Hepatocyte (in vitro differentiated cells): ENCODE data around the gene SLC8B1. TPM values are rescaled to one million over a fixed set of nuclear protein-coding genes. Genes with fewer than 3 reads are reported as not detected.
A peak's percentile ranks its signal among the peaks of the same experiment; 100 is the strongest.

Experiments
- DNase-seq: peaks from one replicate; pipeline ENCODE4 v3.0.0-alpha.2; 2016; ENCODE audit warnings: low spot score
- H2AFZ ChIP-seq: fragments of 200-600 bp; sonication (generic); 2 replicates; pipeline ENCODE4 v1.6.0; 2016; ENCODE audit warnings: antibody characterized with exemption, mild to moderate bottlenecking
- H3K27ac ChIP-seq: fragments of 200-600 bp; sonication (generic); 2 replicates; pipeline ENCODE4 v1.5.1; 2016; ENCODE audit warnings: mild to moderate bottlenecking
- H3K27me3 ChIP-seq: fragments of 200-600 bp; sonication (generic); 2 replicates; pipeline ENCODE4 v1.6.1; 2016
- H3K36me3 ChIP-seq: fragments of 200-600 bp; sonication (generic); replicated peaks from 2 replicates; pipeline ENCODE4 v1.5.1; 2016; ENCODE audit warnings: low read depth; ENCODE audit not compliant: insufficient read depth
- H3K4me1 ChIP-seq: fragments of 200-600 bp; sonication (generic); 2 replicates; pipeline ENCODE4 v1.5.1; 2016; ENCODE audit warnings: mild to moderate bottlenecking, moderate library complexity; ENCODE audit not compliant: insufficient read depth
- H3K4me2 ChIP-seq: fragments of 200-600 bp; sonication (generic); 2 replicates; pipeline ENCODE4 v1.6.0; 2016
- H3K4me3 ChIP-seq: fragments of 200-600 bp; sonication (generic); 2 replicates; pipeline ENCODE4 v1.5.1; 2016; ENCODE audit warnings: mild to moderate bottlenecking
- H3K79me2 ChIP-seq: fragments of 200-600 bp; sonication (generic); 2 replicates; pipeline ENCODE4 v1.6.0; 2017; ENCODE audit warnings: mild to moderate bottlenecking
- H3K9me2 ChIP-seq: fragments of 200-600 bp; sonication (generic); replicated peaks from 2 replicates; pipeline ENCODE4 v1.6.0; 2017; ENCODE audit warnings: mild to moderate bottlenecking; ENCODE audit not compliant: insufficient read depth
- H3K9me3 ChIP-seq: fragments of 200-600 bp; sonication (generic); 2 replicates; pipeline ENCODE4 v1.5.1; 2016; ENCODE audit warnings: low read depth, mild to moderate bottlenecking
- H4K20me1 ChIP-seq: fragments of 200-600 bp; sonication (generic); 2 replicates; pipeline ENCODE4 v1.6.0; 2016; ENCODE audit warnings: mild to moderate bottlenecking; ENCODE audit not compliant: insufficient read depth, poor library complexity, severe bottlenecking
- CTCF ChIP-seq: fragments of 200-600 bp; sonication (generic); IDR thresholded peaks from 2 replicates; pipeline ENCODE4 v1.5.1; 2016; ENCODE audit warnings: antibody characterized with exemption, mild to moderate bottlenecking; ENCODE audit not compliant: poor library complexity
- EZH2 ChIP-seq: fragments of 200-600 bp; sonication (generic); IDR thresholded peaks from 2 replicates; pipeline ENCODE4 v1.6.1; 2016; ENCODE audit warnings: antibody characterized with exemption, mild to moderate bottlenecking, borderline replicate concordance
- EZH2phosphoT487 ChIP-seq: fragments of 200-600 bp; sonication (generic); IDR thresholded peaks from one replicate; pipeline ENCODE4 v1.6.1; 2018; ENCODE audit warnings: antibody characterized with exemption, mild to moderate bottlenecking, low read depth, moderate library complexity; ENCODE audit not compliant: unreplicated experiment, severe bottlenecking
- WGBS: methylation state at CpG from one replicate; pipeline ENCODE4 v1.1.6; 2016; ENCODE audit warnings: low lambda C conversion rate; ENCODE audit errors: missing lambda C conversion rate; 5-methylcytosine and 5-hydroxymethylcytosine counted together
- polyA plus RNA-seq: library from polyadenylated mRNA; unstranded; fragments of >200 nt; fragmentation: Nextera tagmentation; extraction: Ambion mirVana; gene quantifications from 2 replicates; pipeline ENCODE4 v1.2.1, GENCODE V29; 2016
- total RNA-seq: library from RNA; depleted of rRNA; stranded (reverse); fragments of >200 nt; gene quantifications from 2 replicates; pipeline ENCODE4 v1.2.3, GENCODE V29; 2014

The SLC8B1 gene
- total and polyA plus RNA-seq, 2 experiments from 2014 or later = 15.4 to 17.9 TPM

DNA sequence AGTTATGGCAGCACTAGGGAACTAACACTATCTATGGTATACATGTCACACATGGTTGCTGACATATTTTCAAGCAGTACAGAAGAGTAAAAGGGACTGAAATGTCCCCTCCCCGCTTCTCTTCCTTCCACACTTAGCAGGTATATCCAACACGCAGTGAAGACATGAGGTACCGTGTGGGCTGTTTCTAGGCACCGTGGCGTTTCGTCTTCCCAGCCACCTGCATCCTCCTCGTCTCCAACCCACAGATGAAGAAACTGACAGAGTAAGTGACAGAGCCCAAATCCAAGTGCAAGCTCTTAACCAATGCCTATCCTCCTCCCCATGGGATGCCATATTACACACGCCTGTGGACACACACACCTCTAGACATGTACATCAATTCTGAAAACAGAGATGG, 32.4 kb downstream of the SLC8B1 start:
- H4K20me1 ChIP-seq = no peaks in the 10 kb centered on the region
- H3K36me3 ChIP-seq = no peaks in the 10 kb centered on the region
- no peaks in the 10 kb centered on the region for H3K79me2 ChIP-seq
- H3K27me3 ChIP-seq = no peaks in the 10 kb centered on the region
- TF ChIP-seq CTCF = no peak
- H2AFZ ChIP-seq = no peak overlapping the region
- no peak overlapping the region for H3K27ac ChIP-seq
- no peaks in the 10 kb centered on the region for H3K9me2 ChIP-seq
- no peak overlapping the region for H3K4me3 ChIP-seq
- WGBS = 98% methylated on average over 8 of the region's 8 CpGs
- peaks cover 13% of the 10 kb centered on the region for H3K4me1 ChIP-seq
- no peaks in the 10 kb centered on the region for H3K9me3 ChIP-seq
- H3K4me2 ChIP-seq = no peak overlapping the region
- no peak for DNase-seq

DNA sequence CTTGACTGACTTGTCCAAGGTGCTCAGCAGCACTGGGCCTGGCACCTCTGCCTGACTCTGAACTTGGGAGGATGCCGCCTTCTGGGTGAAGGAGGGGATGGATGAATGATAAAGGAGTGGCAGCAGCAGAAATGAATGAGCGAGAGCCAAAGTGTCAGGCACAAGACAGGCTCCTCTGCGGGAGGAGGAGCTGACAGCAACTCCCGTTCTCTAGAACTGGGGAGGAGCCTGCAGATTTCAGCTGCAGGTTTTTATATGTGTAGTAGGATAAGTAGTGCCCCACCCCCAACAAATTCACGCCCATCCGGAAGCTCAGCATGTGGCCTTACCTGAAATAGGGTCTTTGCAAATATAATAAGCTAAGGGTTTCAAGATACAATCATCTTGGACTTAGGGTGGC, 33.1 kb downstream of the SLC8B1 start:
- Histone ChIP-seq H3K27ac (no peak overlapping the region), H3K9me2 (no peaks in the 10 kb centered on the region), H3K9me3 (no peaks in the 10 kb centered on the region), H3K4me2 (no peak overlapping the region), H4K20me1 (no peaks in the 10 kb centered on the region), H2AFZ (no peak overlapping the region), H3K79me2 (no peaks in the 10 kb centered on the region), H3K36me3 (no peaks in the 10 kb centered on the region), H3K4me3 (no peak overlapping the region), H3K4me1 (peaks cover 13% of the 10 kb centered on the region), H3K27me3 (no peaks in the 10 kb centered on the region)
- no peak for DNase-seq
- TF ChIP-seq CTCF (no peak), EZH2phosphoT487 (no peak), EZH2 (no peak)
- WGBS = 89% methylated on average over 6 of the region's 6 CpGs

- H3K9me2 ChIP-seq = no peaks in the 10 kb centered on the region
- H3K36me3 ChIP-seq = no peaks in the 10 kb centered on the region
- no peak for TF ChIP-seq EZH2phosphoT487
- no peak for TF ChIP-seq CTCF
- H3K27me3 ChIP-seq = no peaks in the 10 kb centered on the region
- WGBS = 42% methylated on average over 14 of the region's 14 CpGs
- DNase-seq = peak; percentile 88
- peak overlapping the region; percentile 35 for H3K4me2 ChIP-seq
- H3K4me1 ChIP-seq = peaks cover 13% of the 10 kb centered on the region
- H3K79me2 ChIP-seq = no peaks in the 10 kb centered on the region
- no peaks in the 10 kb centered on the region for H3K9me3 ChIP-seq
- no peak overlapping the region for H3K4me3 ChIP-seq
- H2AFZ ChIP-seq = no peak overlapping the region
- no peaks in the 10 kb centered on the region for H4K20me1 ChIP-seq
- peak overlapping the region; percentile 84 for H3K27ac ChIP-seq
These were observed 35.2 kb downstream of the SLC8B1 start for GRCh38 chr12:113299619-113300237.
